ENCODE data around the gene TAS2R19.

TAS2R19 gene

GRCh38 chr12:11016937-11017336, 5.5 kb downstream of the TAS2R19 start:
- H3K27ac ChIP-seq = no peak overlapping the region
- no peak for TF ChIP-seq CTCF (conservative IDR thresholded peaks at IDR 0.05)

- no peak overlapping the region for H3K27ac ChIP-seq
- TF ChIP-seq CTCF (conservative IDR thresholded peaks at IDR 0.05) = no peak
These were observed 6.5 kb downstream of the TAS2R19 start for GRCh38 chr12:11015775-11016430.

GRCh38 chr12:11014234-11014633, 8.2 kb downstream of the TAS2R19 start:
- H3K27ac ChIP-seq = no peak overlapping the region
- no peak for TF ChIP-seq CTCF (conservative IDR thresholded peaks at IDR 0.05)

- TF ChIP-seq CTCF (conservative IDR thresholded peaks at IDR 0.05) = no peak
- H3K27ac ChIP-seq = no peak overlapping the region
These were observed 14.8 kb downstream of the TAS2R19 start for GRCh38 chr12:11007608-11008007.

GRCh38 chr12:10998204-10998603, 24.2 kb downstream of the TAS2R19 start, which contains the start of gene TAS2R20:
TAS2R20 (minus strand) TSS chr12:10998304; CDS start chr12:10997875, 429 bp downstream.
- no peak for TF ChIP-seq CTCF (conservative IDR thresholded peaks at IDR 0.05)
- no peak within 1 kb of the TSS for H3K27ac ChIP-seq

GRCh38 chr12:10994307-10994706, 28.1 kb downstream of the TAS2R19 start:
- TF ChIP-seq CTCF (conservative IDR thresholded peaks at IDR 0.05) = no peak
- H3K27ac ChIP-seq = no peak overlapping the region

GRCh38 chr12:10989107-10989506, 33.3 kb downstream of the TAS2R19 start:
- TF ChIP-seq CTCF (conservative IDR thresholded peaks at IDR 0.05) = no peak
- no peak overlapping the region for H3K27ac ChIP-seq

All from VCaP (cell line).